PC-9 (cell line): ENCODE data around the gene KRTAP5-6. TPM values are rescaled to one million over a fixed set of nuclear protein-coding genes. Genes with fewer than 3 reads are reported as not detected.

Experiments
- BruUV-seq: library from RNA; stranded (reverse); fragments of 400-500 nt; replicated peaks from 2 replicates; lab custom pipeline; 2021; lab: Mats Ljungman, UMichigan
- CTCF ChIA-PET: fragments of 300-600 bp; sonication (Branson Sonifier 250); formaldehyde crosslinking; loops from one replicate; lab custom pipeline; 2022; ENCODE audit warnings: antibody characterized with exemption; lab: Charles Lee
- POLR2A ChIA-PET: fragments of 300-600 bp; sonication (Branson Sonifier 250); formaldehyde crosslinking; loops from one replicate; lab custom pipeline; 2022; ENCODE audit warnings: antibody characterized with exemption; ENCODE audit not compliant: unreplicated experiment; lab: Charles Lee
- DNase-seq, 2 experiments: peaks; one replicate each; pipeline versions ENCODE4 v3.0.0 to v3.0.0-alpha.2; 2015 to 2022; ENCODE audit warnings: mixed read lengths in 1 of 2
- H2AFZ ChIP-seq: fragments of 200-600 bp; sonication (generic); 2 replicates; pipeline ENCODE4 v1.8.1; 2017; ENCODE audit warnings: antibody characterized with exemption
- H3F3A ChIP-seq: fragments of 200-600 bp; sonication (generic); 2 replicates; pipeline ENCODE4 v1.8.1; 2017; ENCODE audit warnings: antibody characterized with exemption, mild to moderate bottlenecking, low read depth; ENCODE audit not compliant: insufficient read depth
- H3K27ac ChIP-seq: fragments of 200-600 bp; sonication (generic); 2 replicates; pipeline ENCODE4 v1.6.1; 2016; ENCODE audit warnings: mixed run types
- H3K27me3 ChIP-seq: fragments of 200-600 bp; sonication (generic); 2 replicates; pipeline ENCODE4 v1.6.1; 2016; ENCODE audit warnings: low read depth, mixed run types; ENCODE audit not compliant: insufficient read depth
- H3K36me3 ChIP-seq: fragments of 200-600 bp; sonication (generic); 2 replicates; pipeline ENCODE4 v1.6.1; 2016; ENCODE audit warnings: low read depth, mixed run types
- H3K4me1 ChIP-seq: fragments of 200-600 bp; sonication (generic); replicated peaks from 2 replicates; pipeline ENCODE4 v1.6.1; 2016; ENCODE audit warnings: mixed run types; ENCODE audit not compliant: insufficient read depth
- H3K4me2 ChIP-seq: fragments of 200-600 bp; sonication (generic); 2 replicates; pipeline ENCODE4 v1.6.1; 2017; ENCODE audit warnings: mixed run types
- H3K4me3 ChIP-seq: fragments of 200-600 bp; sonication (generic); 2 replicates; pipeline ENCODE4 v1.6.1; 2016; ENCODE audit warnings: mixed run types
- H3K79me2 ChIP-seq: fragments of 200-600 bp; sonication (generic); 2 replicates; pipeline ENCODE4 v1.6.1; 2017; ENCODE audit warnings: low read depth, mixed run types
- H3K9me2 ChIP-seq: fragments of 200-600 bp; sonication (generic); 2 replicates; pipeline ENCODE4 v1.8.1; 2017; ENCODE audit warnings: mild to moderate bottlenecking; ENCODE audit not compliant: insufficient read depth
- H3K9me3 ChIP-seq: fragments of 200-600 bp; sonication (generic); 2 replicates; pipeline ENCODE4 v1.8.1; 2016; ENCODE audit warnings: low read depth; ENCODE audit not compliant: insufficient read depth
- H4K20me1 ChIP-seq: fragments of 200-600 bp; sonication (generic); 2 replicates; pipeline ENCODE4 v1.8.1; 2017; ENCODE audit not compliant: insufficient read depth
- EZH2 ChIP-seq: fragments of 200-600 bp; sonication (generic); IDR thresholded peaks from 2 replicates; pipeline ENCODE4 v1.8.0; 2017; ENCODE audit warnings: antibody characterized with exemption, low read depth
- intact Hi-C: fragments of 100-400 bp; cut with micrococcal nuclease; formaldehyde crosslinking; loops from one replicate; pipeline ENCODE4 v1.10.0; 2022; ENCODE audit not compliant: unreplicated experiment
- total RNA-seq: library from RNA; stranded (reverse); gene quantifications from 2 replicates; pipeline ENCODE4 v1.2.3, GENCODE V29; 2021
- TF ChIP-seq, protein P1 (sequence below): fragments of 200-600 bp; sonication (generic); conservative IDR thresholded peaks from 2 replicates; pipeline ENCODE4 v1.6.1; 2017; ENCODE audit warnings: mixed run types, antibody characterized with exemption, mild to moderate bottlenecking, moderate library complexity

The KRTAP5-6 gene
- total RNA-seq, 1 experiment from 2014 or later: not detected

GRCh38 chr11:1707751-1708150, 10.8 kb downstream of the KRTAP5-6 start:
- H4K20me1 ChIP-seq: no peaks in the 10 kb centered on the region
- H3K9me3 ChIP-seq: no peaks in the 10 kb centered on the region
- no peaks in the 10 kb centered on the region for H3K79me2 ChIP-seq
- no peaks in the 10 kb centered on the region for H3K36me3 ChIP-seq
- CTCF ChIA-PET: no interaction called here
- H3K4me2 ChIP-seq: no peak overlapping the region
- peaks cover 27% of the 10 kb centered on the region for H3K4me1 ChIP-seq
- no peak for TF ChIP-seq EZH2
- TF ChIP-seq, protein P1, sequence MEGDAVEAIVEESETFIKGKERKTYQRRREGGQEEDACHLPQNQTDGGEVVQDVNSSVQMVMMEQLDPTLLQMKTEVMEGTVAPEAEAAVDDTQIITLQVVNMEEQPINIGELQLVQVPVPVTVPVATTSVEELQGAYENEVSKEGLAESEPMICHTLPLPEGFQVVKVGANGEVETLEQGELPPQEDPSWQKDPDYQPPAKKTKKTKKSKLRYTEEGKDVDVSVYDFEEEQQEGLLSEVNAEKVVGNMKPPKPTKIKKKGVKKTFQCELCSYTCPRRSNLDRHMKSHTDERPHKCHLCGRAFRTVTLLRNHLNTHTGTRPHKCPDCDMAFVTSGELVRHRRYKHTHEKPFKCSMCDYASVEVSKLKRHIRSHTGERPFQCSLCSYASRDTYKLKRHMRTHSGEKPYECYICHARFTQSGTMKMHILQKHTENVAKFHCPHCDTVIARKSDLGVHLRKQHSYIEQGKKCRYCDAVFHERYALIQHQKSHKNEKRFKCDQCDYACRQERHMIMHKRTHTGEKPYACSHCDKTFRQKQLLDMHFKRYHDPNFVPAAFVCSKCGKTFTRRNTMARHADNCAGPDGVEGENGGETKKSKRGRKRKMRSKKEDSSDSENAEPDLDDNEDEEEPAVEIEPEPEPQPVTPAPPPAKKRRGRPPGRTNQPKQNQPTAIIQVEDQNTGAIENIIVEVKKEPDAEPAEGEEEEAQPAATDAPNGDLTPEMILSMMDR: no peak
- H3K4me3 ChIP-seq: no peak overlapping the region
- no peak overlapping the region for H2AFZ ChIP-seq
- H3K27me3 ChIP-seq: no peaks in the 10 kb centered on the region
- BruUV-seq: no TSS peak
- intact Hi-C loops: no loop called here
- peaks cover 22% of the 10 kb centered on the region for H3F3A ChIP-seq
- POLR2A ChIA-PET: interaction anchor here (0.6 kb wide), 1 partner anchor 13 kb away, joined by 25 read pairs; no protein-coding TSS in a partner anchor
- no peak for DNase-seq
- no peaks in the 10 kb centered on the region for H3K9me2 ChIP-seq
- no peak overlapping the region for H3K27ac ChIP-seq

DNA sequence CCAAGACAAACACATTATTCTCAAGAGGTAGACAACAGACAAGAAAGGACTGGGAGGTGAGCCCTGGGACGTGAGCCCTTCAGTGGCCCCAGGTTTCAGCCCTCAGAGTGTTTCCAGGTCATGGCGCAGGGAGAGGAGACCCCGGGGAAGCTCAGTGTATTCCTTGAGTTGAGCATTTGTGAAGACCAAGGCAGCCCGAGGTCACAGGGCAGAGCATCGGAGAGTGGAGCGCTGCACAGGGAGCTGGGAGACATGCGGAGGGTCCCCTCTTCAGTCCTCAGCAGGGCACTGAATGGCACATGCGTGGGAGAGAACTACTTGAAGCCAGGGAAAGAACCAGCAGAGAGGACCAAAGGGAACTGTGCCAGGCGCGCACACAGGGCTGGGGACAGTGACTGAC, 11.7 kb downstream of the KRTAP5-6 start:
- no peak overlapping the region for H3K4me2 ChIP-seq
- no peak for DNase-seq
- no peaks in the 10 kb centered on the region for H3K9me2 ChIP-seq
- no peaks in the 10 kb centered on the region for H4K20me1 ChIP-seq
- H3K4me3 ChIP-seq: no peak overlapping the region
- H3K27me3 ChIP-seq: no peaks in the 10 kb centered on the region
- intact Hi-C loops: no loop called here
- H3F3A ChIP-seq: peaks cover 22% of the 10 kb centered on the region
- TF ChIP-seq, protein P1: no peak
- CTCF ChIA-PET: interaction anchor here (0.7 kb wide), 1 partner anchor 56 kb away, joined by 17 read pairs; no protein-coding TSS in a partner anchor
- no peaks in the 10 kb centered on the region for H3K9me3 ChIP-seq
- no TSS peak for BruUV-seq
- no peaks in the 10 kb centered on the region for H3K36me3 ChIP-seq
- H2AFZ ChIP-seq: no peak overlapping the region
- H3K4me1 ChIP-seq: peaks cover 27% of the 10 kb centered on the region
- no peak overlapping the region for H3K27ac ChIP-seq
- POLR2A ChIA-PET: no interaction called here
- no peaks in the 10 kb centered on the region for H3K79me2 ChIP-seq

DNA sequence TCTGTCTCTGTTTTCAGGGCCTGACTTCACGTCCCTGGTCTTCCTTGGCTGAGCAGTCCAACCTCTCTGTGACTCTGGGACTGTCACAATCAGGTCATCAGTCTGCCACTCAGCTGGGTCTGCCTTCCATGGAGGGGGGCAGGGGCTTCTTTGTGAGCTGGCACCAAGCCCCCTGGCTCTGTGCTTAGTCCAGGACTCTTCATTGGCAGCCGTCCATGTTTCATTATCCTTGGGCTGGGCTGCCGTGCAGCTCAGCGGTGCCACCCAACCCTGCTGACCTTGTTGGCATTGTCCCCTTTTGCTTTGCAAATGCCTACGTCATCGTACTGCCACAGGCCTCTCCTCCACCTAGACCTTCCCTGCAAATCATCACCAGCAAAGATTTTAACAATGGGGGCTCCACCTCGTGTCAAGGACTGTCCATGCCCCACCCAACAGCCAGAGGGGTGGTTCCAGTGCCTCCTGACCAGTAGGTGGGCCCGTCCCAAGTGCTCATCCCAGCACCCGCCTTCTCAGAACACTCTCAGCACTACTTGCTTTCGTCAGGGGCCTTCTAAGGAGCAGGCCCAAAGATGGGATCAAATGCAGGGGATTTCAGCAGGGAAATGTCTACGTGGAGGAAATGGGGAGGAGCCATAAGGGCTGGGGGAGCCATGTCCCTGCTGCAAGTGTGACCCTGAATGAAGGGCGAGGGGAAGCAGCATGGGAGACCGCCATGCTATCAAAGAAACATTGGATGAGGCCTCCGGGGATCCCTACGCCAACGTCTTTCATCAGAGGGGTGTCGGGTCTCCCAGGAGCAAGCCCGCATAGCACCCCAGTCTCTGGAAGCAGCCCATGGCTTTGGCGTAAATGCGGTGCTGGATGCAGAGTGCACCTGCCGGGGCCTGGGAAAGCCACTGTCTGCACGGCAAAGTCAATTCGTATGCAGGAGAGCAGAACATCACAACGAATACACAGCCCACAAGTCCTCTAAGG, 18.2 kb downstream of the KRTAP5-6 start:
- H3K27me3 ChIP-seq: no peaks in the 10 kb centered on the region
- intact Hi-C loops: no loop called here
- no peak overlapping the region for H3K27ac ChIP-seq

More for the DNA sequence above, 18.2 kb downstream of the KRTAP5-6 start:
- BruUV-seq: no TSS peak
- DNase-seq: no peak
- Histone ChIP-seq H3K4me1 (no peaks in the 10 kb centered on the region), H3K79me2 (no peaks in the 10 kb centered on the region), H3K9me2 (no peaks in the 10 kb centered on the region), H3K4me3 (no peak overlapping the region), H3F3A (no peaks in the 10 kb centered on the region), H3K9me3 (no peaks in the 10 kb centered on the region), H2AFZ (no peak overlapping the region), H4K20me1 (no peaks in the 10 kb centered on the region), H3K4me2 (no peak overlapping the region), H3K36me3 (no peaks in the 10 kb centered on the region)
- POLR2A ChIA-PET: no interaction called here
- CTCF ChIA-PET: no interaction called here
- no peak for TF ChIP-seq EZH2
- TF ChIP-seq, protein P1: no peak
